GM23248 (cell line): Measurements from ENCODE around the gene SOBP.

ENCODE experiments used
- EZH2 ChIP-seq: fragments of 200-600 bp; sonication (generic); IDR thresholded peaks from 2 replicates; pipeline ENCODE4 v1.6.1; 2018; ENCODE audit warnings: antibody characterized with exemption, mild to moderate bottlenecking; ENCODE audit not compliant: insufficient read depth, poor library complexity, severe bottlenecking
- EZH2phosphoT487 ChIP-seq: fragments of 200-600 bp; sonication (generic); IDR thresholded peaks from 2 replicates; pipeline ENCODE4 v1.6.1; 2018; ENCODE audit warnings: antibody characterized with exemption, moderate library complexity, mild to moderate bottlenecking, low read depth; ENCODE audit not compliant: insufficient read depth

DNA sequence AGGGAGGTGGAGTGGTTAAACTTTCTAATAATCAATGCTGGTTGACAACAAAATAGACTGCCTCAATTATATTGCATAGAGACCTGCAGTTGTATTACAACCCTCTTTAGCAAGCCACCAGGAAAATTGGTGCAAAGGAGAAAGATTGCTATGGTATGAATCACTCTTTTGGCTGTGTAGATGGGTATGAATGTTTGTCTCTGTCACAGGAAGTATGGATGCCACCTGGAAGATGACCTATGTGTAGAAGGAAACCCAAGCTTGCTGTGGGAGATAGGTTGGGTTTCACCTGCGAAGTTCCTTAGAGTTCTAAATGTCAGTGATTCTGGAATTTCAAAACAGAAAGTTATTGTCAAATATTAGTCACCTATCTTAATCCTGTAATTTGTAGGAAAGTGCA lies 134.6 kb downstream of the SOBP start:
- TF ChIP-seq EZH2phosphoT487 (no peak), EZH2 (no peak)
